Islet of Langerhans (tissue), 1 donor: Measurements from ENCODE around the gene MAP3K13.
"Not testable (repeated sequence)": the region's sequence is repeated elsewhere in the genome, so short reads cannot be mapped to it uniquely, and the experiment has no call there.

Experiments used
- FAIRE-seq: peaks from one replicate; lab custom pipeline; 2011; peaks lifted over from hg19 to GRCh38; lab: Jason Lieb, UNC

MAP3K13 gene

GRCh38 chr3:185342459-185343174 lies 20.3 kb upstream of the MAP3K13 start:
- no peak for FAIRE-seq

DNA sequence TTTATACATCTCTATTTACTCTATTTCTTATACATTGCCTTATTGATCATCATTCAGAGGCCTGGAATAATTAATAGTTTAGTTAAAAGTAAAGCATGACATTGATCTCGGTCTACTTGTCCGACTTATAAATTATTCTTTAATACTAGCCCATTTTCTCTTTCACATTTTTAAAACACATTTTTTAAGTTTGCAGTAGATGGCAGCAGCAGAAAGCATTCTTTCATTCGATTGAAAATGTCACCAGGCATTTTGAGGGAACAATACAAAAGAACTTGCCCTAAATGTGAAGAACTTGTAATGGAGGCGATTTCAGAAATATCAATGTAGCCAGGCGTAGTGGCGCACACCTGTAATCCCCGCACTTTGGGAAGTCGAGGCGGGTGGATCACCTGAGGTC lies 15.5 kb upstream of the MAP3K13 start:
- no peak for FAIRE-seq

GRCh38 chr3:185350841-185351240 lies 12.1 kb upstream of the MAP3K13 start:
- no peak for FAIRE-seq

GRCh38 chr3:185351396-185351795 lies 11.5 kb upstream of the MAP3K13 start:
- no peak for FAIRE-seq

GRCh38 chr3:185353225-185353624 lies 9.7 kb upstream of the MAP3K13 start:
- no peak for FAIRE-seq

DNA sequence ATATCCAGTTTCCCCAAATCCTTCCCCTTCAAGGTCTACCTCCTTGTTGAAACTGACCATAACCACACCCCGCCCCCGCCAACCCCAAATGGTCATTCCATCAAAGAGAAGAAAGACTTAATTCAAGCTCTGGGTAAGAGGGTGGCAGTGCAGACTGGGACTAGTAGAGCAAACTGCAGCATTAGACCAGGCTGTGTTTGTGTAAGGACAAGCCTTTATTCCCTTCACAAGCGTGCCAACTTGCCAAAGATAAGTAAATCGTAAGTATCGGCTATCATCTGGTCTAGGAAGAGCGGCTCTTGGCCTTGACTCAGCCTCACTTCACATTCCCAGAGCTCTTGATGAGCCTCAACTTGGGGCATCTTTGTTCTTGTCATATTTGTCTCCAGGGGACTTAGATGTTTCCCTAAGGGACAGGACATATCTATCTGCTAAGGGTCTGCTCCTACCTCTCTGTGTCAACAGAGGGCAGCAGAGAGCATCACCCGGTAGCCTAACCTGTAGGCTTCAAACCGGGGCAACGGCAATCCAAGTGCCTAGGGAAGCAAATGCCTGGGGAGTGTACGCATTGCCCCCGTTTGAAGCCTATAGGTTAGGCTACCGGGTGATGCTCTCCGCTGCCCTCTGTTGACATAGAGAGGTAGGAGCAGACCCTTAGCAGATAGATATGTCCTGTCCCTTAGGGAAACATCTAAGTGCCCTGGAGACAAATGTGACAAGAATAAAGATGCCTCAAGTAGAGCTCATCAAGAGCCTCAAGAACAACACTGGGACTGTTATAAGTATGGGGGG lies 8.9 kb upstream of the MAP3K13 start:
- no peak for FAIRE-seq

GRCh38 chr3:185356499-185356898 lies 6.4 kb upstream of the MAP3K13 start:
- FAIRE-seq = no peak

- FAIRE-seq = no peak
These were observed 1.0 kb upstream of the MAP3K13 start for GRCh38 chr3:185361920-185362319.

GRCh38 chr3:185363662-185364203 lies 797 bp downstream of the MAP3K13 start:
- FAIRE-seq = peak; percentile 21

- no peak for FAIRE-seq
These were observed 2.5 kb downstream of the MAP3K13 start for GRCh38 chr3:185365291-185366073.

DNA sequence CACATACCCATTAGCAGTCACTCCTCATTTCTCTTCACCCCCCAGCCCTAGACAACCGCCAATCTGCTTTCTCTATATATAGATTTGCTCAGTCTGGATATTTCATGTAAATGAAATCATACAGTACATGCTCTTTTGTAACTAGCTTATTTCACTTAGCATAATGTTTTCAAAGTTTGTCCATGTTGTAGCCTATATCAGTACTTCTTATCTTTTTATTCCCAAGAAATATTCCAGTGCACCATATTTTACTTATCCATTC lies 3.1 kb downstream of the MAP3K13 start:
- no peak for FAIRE-seq

- FAIRE-seq = no peak
These were observed 4.0 kb downstream of the MAP3K13 start for GRCh38 chr3:185366913-185367312.

- FAIRE-seq = not testable (repeated sequence)
These were observed 7.4 kb downstream of the MAP3K13 start for GRCh38 chr3:185370349-185370748.

GRCh38 chr3:185371306-185372074 lies 8.6 kb downstream of the MAP3K13 start:
- FAIRE-seq = no peak

- no peak for FAIRE-seq
These were observed 18.6 kb downstream of the MAP3K13 start for GRCh38 chr3:185381320-185382058.

GRCh38 chr3:185382154-185382553 lies 19.2 kb downstream of the MAP3K13 start:
- FAIRE-seq = no peak

GRCh38 chr3:185386515-185386914 lies 23.6 kb downstream of the MAP3K13 start:
- not testable (repeated sequence) for FAIRE-seq

DNA sequence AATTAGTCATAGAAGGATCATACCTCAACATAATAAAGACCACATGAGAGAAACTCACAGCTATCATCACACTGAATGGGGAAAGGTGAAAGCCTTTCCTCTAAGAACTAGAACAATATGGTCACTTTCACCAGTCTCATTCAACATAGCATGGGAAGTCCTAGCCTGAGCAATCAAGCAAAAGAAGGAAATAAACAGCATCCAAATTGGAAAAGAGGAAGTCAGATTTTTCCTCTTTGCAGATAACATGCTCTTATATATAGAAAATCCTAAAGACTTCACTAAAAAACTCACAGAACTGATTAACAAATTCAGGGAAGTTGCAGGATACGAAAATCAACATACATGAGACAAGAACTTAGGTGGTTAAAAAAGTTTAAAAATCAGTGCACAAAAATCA lies 24.7 kb downstream of the MAP3K13 start:
- FAIRE-seq = no peak

DNA sequence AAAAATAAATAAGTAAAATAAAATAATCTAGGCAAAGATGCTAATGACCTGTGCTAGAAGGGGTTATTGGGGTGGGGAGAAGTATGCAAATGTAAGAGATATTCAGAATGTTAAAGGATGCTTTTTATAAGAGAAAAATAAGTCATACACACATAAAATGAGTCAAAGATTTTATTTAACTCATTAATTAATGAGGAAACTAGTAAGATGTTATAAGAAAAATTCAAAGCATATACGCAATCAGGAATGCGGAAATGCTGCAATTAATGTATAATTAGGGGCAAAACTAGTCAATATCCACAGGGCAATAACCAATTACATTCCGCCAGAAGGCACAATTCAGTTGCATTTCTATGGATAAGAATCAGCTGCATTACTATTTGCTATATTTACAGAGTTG lies 30.1 kb downstream of the MAP3K13 start:
- FAIRE-seq = no peak

DNA sequence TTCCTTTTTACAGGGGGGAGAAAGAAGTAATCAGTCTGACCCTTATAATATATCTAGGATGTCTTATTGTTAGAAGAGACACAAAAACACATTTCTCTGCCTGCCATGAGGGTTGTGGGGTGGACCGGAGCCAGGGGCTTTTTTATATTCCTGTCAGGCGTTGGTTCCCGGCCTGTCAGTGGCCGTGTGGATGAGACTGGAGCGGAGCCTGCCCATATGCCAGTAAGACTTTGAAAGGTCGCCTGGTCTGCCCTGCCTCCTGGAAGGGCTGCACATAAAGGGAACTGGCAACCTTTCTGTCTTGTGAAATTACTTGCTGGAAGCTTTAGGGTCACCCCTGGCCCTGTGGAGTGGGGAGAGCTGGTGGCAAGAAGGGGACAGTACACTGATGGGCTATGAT lies 34.7 kb downstream of the MAP3K13 start:
- no peak for FAIRE-seq
